ENCODE measurements around the gene SPRR2F. TPM values are rescaled to one million over a fixed set of nuclear protein-coding genes. Genes with fewer than 3 reads are reported as not detected.

SPRR2F gene
- total and polyA plus RNA-seq, 10 of the 15 experiments (the other 5 are each of a cell fraction or from before 2014, with no cell fraction given), result 0.18 to 0.27 TPM; not detected in 8

DNA sequence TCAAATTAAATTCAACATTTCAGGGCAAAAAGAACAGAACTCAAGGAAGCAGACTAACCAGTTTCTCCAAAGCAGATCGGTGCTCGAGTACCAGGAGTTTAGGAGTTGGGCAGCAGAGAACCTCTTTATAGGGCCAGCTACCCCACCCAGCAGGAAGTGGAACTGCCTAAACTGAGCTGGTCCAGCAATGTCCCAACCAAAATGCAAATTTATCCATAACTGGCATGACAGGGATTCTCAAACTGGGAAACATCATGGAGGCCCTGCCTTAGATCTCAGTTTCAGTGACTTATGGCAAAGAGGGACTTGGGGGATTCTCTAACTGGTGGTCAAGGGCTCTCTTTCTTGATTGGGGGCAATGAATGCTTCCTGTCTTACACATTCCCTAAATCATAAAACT is 41.8 kb downstream of the SPRR2F start, which contains the start of gene SPRR2B:
Gene SPRR2B (minus strand): TSS at position 101 of the 400 bp plus-strand sequence. CDS start 772 bp downstream, outside the sequence.
- Histone ChIP-seq H3K9me3 (replicated peaks; ENCODE audit: control insufficient read depth, insufficient read depth, low read length) (no peaks in the 10 kb centered on the region), H3K27ac (ENCODE audit: control insufficient read depth, insufficient read depth) (no peak within 1 kb of the TSS), H2AFZ (ENCODE audit: control insufficient read depth, low read depth, low read length) (no peak within 1 kb of the TSS), H4K20me1 (ENCODE audit: control insufficient read depth, insufficient read depth) (no peaks in the 10 kb centered on the region), H3K9ac (ENCODE audit: control insufficient read depth, insufficient read depth, low read length) (no peak within 1 kb of the TSS), H3K4me2 (ENCODE audit: control insufficient read depth, insufficient read depth) (no peak within 1 kb of the TSS), H3K36me3 (ENCODE audit: control insufficient read depth in 2 of 2, insufficient read depth in 2 of 2, low read length in 1 of 2) (no peaks in the 10 kb centered on the region), H3K79me2 (ENCODE audit: control insufficient read depth, insufficient read depth, low read length) (no peaks in the 10 kb centered on the region), H3K27me3 (replicated peaks in 1 of 2; ENCODE audit: control insufficient read depth in 2 of 2, insufficient read depth in 2 of 2, low read length in 1 of 2) (no peaks in the 10 kb centered on the region), H3K4me1 (ENCODE audit: control insufficient read depth, insufficient read depth, low read length) (no peaks in the 10 kb centered on the region), H3K4me3 (no peak within 1 kb of the TSS)
- in situ Hi-C loops (cut with MboI), result no loop called here
- RAD21 ChIA-PET (ENCODE audit: unreplicated experiment), result no interaction called here
- FAIRE-seq (no peak), DNase-seq (ENCODE audit: low read depth, low spot score) (no peak), ATAC-seq (no peak)
- WGBS (ENCODE audit: insufficient coverage, insufficient replicate concordance, low lambda C conversion rate, missing lambda C conversion rate), result 51% methylated on average over 2 of the region's 2 CpGs
- intact Hi-C loops (cut with micrococcal nuclease; ENCODE audit: unreplicated experiment), result loop anchor here (1.0 kb wide), 1 partner anchor 22 kb away; no protein-coding TSS in a partner anchor
- SMC1A ChIA-PET (ENCODE audit: uncharacterized antibody, unreplicated experiment), result no interaction called here
- TF ChIP-seq RAD51 (IDR thresholded peaks at IDR 0.05) (no peak), IKZF1 (conservative IDR thresholded peaks at IDR 0.05) (no peak), SP1 (IDR thresholded peaks at IDR 0.05; ENCODE audit: low read depth, low read length) (no peak), MEF2B (IDR thresholded peaks at IDR 0.05; ENCODE audit: partially characterized antibody, poor library complexity, severe bottlenecking) (no peak), SMARCA5 (IDR thresholded peaks at IDR 0.05) (no peak), HCFC1 (IDR thresholded peaks at IDR 0.05; ENCODE audit: low read length) (no peak), CHD1 (IDR thresholded peaks at IDR 0.05; ENCODE audit: low read depth, low read length) (no peak), SUPT20H (IDR thresholded peaks at IDR 0.05; ENCODE audit: borderline replicate concordance, control insufficient read depth, low read depth, low read length) (no peak), GATAD2B (conservative IDR thresholded peaks at IDR 0.05; ENCODE audit: low read depth) (no peak), JUND (IDR thresholded peaks at IDR 0.05; ENCODE audit: low read depth, low read length) (no peak), TCF12 (IDR thresholded peaks at IDR 0.05; ENCODE audit: low read depth, low read length) (no peak), FOS (IDR thresholded peaks at IDR 0.05; ENCODE audit: borderline replicate concordance, extremely low read depth, insufficient read length) (no peak), RBBP5 (conservative IDR thresholded peaks at IDR 0.05) (no peak), SREBF2 (IDR thresholded peaks at IDR 0.05; ENCODE audit: low read length) (no peak)
- TF ChIP-seq, protein P1, sequence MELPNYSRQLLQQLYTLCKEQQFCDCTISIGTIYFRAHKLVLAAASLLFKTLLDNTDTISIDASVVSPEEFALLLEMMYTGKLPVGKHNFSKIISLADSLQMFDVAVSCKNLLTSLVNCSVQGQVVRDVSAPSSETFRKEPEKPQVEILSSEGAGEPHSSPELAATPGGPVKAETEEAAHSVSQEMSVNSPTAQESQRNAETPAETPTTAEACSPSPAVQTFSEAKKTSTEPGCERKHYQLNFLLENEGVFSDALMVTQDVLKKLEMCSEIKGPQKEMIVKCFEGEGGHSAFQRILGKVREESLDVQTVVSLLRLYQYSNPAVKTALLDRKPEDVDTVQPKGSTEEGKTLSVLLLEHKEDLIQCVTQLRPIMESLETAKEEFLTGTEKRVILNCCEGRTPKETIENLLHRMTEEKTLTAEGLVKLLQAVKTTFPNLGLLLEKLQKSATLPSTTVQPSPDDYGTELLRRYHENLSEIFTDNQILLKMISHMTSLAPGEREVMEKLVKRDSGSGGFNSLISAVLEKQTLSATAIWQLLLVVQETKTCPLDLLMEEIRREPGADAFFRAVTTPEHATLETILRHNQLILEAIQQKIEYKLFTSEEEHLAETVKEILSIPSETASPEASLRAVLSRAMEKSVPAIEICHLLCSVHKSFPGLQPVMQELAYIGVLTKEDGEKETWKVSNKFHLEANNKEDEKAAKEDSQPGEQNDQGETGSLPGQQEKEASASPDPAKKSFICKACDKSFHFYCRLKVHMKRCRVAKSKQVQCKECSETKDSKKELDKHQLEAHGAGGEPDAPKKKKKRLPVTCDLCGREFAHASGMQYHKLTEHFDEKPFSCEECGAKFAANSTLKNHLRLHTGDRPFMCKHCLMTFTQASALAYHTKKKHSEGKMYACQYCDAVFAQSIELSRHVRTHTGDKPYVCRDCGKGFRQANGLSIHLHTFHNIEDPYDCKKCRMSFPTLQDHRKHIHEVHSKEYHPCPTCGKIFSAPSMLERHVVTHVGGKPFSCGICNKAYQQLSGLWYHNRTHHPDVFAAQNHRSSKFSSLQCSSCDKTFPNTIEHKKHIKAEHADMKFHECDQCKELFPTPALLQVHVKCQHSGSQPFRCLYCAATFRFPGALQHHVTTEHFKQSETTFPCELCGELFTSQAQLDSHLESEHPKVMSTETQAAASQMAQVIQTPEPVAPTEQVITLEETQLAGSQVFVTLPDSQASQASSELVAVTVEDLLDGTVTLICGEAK (IDR thresholded peaks at IDR 0.05; ENCODE audit: borderline replicate concordance), result no peak
- TF ChIP-seq, protein P2, sequence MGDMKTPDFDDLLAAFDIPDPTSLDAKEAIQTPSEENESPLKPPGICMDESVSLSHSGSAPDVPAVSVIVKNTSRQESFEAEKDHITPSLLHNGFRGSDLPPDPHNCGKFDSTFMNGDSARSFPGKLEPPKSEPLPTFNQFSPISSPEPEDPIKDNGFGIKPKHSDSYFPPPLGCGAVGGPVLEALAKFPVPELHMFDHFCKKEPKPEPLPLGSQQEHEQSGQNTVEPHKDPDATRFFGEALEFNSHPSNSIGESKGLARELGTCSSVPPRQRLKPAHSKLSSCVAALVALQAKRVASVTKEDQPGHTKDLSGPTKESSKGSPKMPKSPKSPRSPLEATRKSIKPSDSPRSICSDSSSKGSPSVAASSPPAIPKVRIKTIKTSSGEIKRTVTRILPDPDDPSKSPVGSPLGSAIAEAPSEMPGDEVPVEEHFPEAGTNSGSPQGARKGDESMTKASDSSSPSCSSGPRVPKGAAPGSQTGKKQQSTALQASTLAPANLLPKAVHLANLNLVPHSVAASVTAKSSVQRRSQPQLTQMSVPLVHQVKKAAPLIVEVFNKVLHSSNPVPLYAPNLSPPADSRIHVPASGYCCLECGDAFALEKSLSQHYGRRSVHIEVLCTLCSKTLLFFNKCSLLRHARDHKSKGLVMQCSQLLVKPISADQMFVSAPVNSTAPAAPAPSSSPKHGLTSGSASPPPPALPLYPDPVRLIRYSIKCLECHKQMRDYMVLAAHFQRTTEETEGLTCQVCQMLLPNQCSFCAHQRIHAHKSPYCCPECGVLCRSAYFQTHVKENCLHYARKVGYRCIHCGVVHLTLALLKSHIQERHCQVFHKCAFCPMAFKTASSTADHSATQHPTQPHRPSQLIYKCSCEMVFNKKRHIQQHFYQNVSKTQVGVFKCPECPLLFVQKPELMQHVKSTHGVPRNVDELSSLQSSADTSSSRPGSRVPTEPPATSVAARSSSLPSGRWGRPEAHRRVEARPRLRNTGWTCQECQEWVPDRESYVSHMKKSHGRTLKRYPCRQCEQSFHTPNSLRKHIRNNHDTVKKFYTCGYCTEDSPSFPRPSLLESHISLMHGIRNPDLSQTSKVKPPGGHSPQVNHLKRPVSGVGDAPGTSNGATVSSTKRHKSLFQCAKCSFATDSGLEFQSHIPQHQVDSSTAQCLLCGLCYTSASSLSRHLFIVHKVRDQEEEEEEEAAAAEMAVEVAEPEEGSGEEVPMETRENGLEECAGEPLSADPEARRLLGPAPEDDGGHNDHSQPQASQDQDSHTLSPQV (IDR thresholded peaks at IDR 0.05), result no peak
- POLR2A ChIA-PET, result no interaction called here
- no TSS peak for BruUV-seq (replicated peaks)
- CTCF ChIA-PET, result interaction anchor here (1.1 to 1.8 kb wide), 2 partner anchors 13 to 121 kb away, joined by 3 to 4 read pairs; no protein-coding TSS in a partner anchor

Data from GM12878 (cell line).